Dedifferentiated amniotic fluid mesenchymal stem cell (primary cell): Measurements from ENCODE around the gene STEAP3.

Experiments
- DNase-seq: peaks from one replicate; pipeline ENCODE4 v3.0.0-alpha.2; 2016; ENCODE audit errors: extremely low spot score

STEAP3 gene

DNA sequence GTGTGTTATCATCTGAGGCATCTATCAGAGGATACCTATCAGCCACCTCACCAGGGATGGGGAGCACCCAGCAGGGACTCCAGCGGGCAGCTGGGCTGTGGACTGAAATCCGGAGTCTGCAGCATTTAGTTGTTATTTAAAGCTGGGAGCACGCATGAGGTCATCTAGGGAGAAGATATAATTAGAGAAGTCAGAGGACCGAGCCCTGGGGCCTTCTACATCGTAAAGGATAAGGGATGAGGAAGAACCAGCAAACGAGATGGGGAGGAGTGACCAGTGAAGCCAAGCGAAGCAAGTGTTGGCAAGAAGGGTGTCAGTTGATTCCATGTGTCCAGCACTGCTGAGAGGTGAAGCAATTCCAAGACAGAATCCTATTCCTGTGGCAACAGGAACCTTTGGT, 70.3 kb downstream of the STEAP3 start:
- no peak for DNase-seq

DNA sequence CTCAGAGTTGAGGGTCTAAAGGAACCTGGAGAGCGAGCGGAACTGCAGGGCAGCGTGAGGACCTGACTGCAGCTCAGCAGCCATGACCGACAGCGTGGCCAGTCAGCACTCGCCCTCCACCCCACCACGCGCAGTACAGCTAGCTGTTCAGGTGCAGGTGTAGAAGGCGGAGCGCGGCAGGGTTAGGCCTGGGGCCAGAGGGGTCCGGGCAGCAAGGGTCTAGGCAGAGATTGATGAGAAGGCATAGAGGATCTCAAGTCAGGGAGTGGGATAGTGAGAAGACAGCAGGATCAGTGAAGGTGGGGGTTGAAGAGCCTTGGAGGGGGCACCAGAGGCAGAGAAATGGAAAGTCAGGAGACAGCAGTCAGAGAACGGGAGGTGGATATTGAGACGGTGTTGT, 71.0 kb downstream of the STEAP3 start:
- DNase-seq, result no peak

GRCh38 chr2:119295688-119296375, 72.2 kb downstream of the STEAP3 start:
- no peak for DNase-seq

GRCh38 chr2:119301413-119301812, 77.8 kb downstream of the STEAP3 start:
- no peak for DNase-seq

GRCh38 chr2:119304847-119305246, 81.2 kb downstream of the STEAP3 start:
- DNase-seq, result no peak

DNA sequence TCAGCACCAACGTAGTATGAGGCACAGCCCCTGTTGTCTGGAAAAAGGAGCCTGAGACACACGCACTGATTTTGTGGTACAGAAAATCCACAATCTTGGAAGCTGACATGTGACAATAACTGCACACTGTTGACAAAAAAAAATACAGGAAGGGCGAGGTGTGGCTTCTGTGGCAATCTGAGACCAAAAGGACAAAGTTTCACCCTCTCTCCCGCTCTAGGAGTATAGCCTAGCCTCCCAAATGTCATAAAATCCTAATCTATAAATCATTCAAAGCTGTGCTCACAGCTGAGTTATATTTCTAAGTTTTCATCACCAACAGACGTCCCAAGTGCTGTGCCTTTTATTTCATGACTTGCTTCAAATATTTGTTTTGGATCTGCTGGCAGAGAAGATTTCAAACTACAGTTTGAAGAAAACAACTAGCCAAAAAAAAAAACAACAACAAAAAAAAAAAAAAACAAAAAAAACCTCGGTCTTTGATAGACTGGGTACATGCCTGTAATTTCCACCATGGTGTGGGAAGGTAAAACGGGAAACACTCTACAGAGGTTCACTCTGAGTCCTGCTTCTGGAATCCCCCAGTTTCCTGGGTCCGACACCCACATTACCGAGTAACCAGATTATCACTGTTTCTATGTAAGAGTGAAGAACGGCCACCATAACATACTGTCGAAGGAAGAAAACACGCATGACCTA, 82.0 kb downstream of the STEAP3 start:
- DNase-seq, result no peak

DNA sequence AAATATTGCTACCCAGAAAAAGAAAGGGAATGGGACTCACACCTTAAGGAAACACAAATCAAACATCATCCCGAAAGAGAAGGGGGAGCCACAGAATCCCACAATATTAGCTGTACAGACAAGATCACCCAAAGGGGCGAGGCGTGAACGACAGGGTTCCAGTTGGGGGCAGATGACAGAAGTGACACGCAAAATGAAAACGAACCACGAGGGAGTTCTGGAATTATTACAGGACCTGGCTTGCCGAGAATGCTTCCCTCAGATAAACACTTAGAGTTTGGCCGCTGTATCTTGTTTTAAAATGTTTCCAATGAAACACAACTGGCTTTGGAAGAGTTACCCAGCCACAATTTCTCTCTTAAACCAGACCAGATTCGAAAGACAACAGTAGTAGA, 82.6 kb downstream of the STEAP3 start:
- no peak for DNase-seq

DNA sequence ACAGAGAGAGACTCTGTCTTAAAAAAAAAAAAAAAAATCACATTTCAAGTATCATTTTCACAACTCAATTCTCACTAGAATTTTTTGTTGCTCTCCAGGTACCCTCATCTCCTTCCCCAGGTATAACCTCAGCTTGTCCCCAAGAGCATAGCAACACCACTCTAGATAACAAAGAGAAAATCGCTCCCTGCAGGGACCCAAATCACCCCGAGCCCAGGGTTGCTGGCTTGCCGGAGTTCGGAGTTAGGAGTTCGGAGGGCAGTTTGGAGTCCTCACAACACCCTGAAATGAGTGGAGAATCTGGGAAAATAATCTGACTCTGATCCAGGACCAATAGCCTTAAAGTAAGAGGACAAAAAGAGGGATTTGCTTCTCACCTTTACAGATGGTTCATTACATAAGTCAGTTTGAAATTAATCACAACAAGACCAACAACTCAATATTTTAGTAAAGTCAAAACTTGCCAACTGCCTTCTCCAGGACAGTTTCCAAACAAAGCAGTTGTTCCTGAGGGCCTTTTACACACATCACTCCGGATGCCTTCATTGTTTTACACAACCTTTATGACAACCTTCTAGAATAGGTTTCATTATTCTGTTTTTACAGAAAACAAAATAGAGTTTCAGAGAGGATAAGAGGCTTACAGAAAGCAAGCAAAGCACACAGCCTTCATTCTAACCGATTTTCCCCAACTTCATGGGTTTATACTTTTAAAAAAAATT, 83.9 kb downstream of the STEAP3 start:
- DNase-seq, result no peak

DNA sequence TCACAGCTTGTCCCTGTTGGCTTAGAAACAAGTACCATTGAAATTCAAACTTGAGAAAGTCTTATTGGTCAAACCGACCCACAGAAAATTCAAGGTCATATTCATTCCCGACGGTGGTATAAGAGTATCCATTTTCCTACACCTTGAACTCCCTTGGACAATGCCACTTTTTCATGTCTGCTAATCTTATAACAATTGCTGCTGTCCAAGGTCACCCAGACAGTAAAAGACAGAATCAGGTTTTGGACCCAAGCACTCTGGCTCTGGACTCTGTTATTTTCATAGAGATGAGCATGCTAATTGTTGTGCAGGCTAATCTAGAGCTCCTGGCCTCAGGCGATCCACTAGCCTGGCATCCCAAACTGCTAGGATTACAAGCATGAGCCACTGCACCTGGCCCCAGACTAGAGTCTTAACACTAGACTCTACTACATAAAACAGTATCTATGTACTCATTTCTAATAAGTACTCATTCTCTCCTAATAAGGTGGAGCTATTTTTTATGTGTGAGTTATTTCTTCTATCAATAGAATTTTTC, 85.2 kb downstream of the STEAP3 start:
- DNase-seq, result no peak

DNA sequence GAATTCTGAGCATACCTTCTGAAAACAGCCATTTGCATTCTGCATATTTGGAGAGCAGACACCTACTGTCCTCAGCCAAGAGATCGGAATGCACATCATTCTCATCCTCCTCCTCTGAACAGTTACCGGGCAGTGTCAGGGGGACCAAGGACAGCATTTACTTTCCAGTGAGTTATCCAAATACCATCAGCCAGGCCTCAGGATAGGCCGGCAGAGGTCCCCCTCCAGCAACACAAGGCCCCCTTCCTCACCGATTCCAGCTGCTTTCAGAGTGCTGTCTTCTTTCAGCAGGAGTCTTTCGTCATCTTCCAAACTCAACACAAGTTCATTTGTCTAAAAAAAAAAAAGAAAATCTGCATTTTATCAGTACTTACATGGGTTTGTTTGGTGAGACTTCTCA, 87.7 kb downstream of the STEAP3 start:
- no peak for DNase-seq

- no peak for DNase-seq
Observed at GRCh38 chr2:119311831-119312230, 88.2 kb downstream of the STEAP3 start.
